Mesothelial cell of epicardium (in vitro differentiated cells): Measurements from ENCODE around the gene ETV3L. TPM values are rescaled to one million over a fixed set of nuclear protein-coding genes. Genes with fewer than 3 reads are reported as not detected.

Source experiments
- DNase-seq, 2 experiments: peaks; one replicate each; pipeline ENCODE4 v3.0.0; 2021; ENCODE audit warnings: low spot score in 2 of 2; ENCODE audit not compliant: unreplicated experiment in 2 of 2
- H3K27ac Mint-ChIP-seq: 2 replicates; pipeline ENCODE4 v1.8.0; 2021; ENCODE audit warnings: mixed read lengths
- H3K27me3 Mint-ChIP-seq: 2 replicates; pipeline ENCODE4 v1.8.0; 2021; ENCODE audit warnings: low read depth, mixed read lengths
- H3K36me3 Mint-ChIP-seq: 2 replicates; pipeline ENCODE4 v1.8.0; 2021; ENCODE audit warnings: mixed read lengths
- H3K4me1 Mint-ChIP-seq: 2 replicates; pipeline ENCODE4 v1.8.0; 2021; ENCODE audit warnings: mixed read lengths
- H3K4me3 Mint-ChIP-seq: 2 replicates; pipeline ENCODE4 v1.8.0; 2021; ENCODE audit warnings: mild to moderate bottlenecking, moderate library complexity, mixed read lengths
- H3K9me3 Mint-ChIP-seq: 2 replicates; pipeline ENCODE4 v1.8.0; 2021; ENCODE audit warnings: mixed read lengths
- total RNA-seq: library from RNA; stranded (reverse); gene quantifications from 3 replicates; pipeline ENCODE4 v1.2.1, GENCODE V29; 2021
- TF ChIP-seq, protein P1 (sequence below): fragments of 200-600 bp; sonication (generic); IDR thresholded peaks from one replicate; pipeline ENCODE4 v1.5.0; 2021; ENCODE audit warnings: antibody characterized with exemption; ENCODE audit not compliant: unreplicated experiment

Gene ETV3L
- total RNA-seq, 1 donor from 2014 or later: not detected

DNA sequence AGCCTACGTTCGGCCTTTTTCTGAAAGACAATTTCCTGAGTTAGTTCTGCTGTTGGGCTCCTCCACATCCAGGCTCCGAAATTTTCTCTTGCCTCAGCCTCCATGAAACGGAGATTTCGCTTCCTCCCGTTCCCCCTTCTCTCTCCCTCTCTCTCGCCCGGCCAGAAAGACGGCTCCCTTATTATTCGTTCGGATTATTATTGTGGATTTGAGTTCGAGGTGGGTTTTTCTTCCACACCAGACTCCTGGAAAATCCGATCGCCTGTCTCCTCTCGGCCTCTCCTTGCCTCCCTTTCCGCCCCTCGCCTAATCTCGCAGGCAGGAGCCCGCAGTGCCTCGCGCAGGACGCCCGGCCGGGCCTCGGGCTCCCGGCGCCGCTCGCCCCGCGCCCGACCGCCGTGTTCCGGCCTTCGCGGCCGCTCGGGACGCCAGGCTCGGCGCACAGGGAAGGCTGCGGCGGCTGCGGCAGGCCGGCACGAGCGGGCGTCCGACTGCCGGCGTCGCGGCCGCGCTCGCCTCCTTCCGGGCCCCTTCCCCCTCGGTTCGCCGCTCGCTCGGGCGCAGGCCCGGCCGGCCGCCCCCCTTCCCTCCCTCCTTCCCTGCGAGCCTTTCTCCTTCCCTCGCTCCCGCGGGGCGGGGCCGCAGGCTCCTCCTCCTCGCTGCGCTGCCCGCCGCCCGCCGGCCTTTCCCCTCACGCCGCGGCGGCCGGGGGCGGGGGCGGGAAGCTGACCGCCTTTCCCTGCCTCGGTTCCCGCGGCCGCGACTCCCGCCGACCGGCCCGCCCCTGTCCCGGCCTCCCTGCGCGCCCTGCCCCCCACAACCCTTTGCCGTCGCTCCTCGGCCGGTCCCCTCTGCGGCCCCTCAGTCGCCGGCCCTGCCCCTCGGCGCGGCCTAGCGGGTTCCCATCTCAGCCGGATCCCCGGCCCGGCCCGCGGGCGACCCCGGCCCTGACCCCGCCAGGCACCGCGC is 54.1 kb downstream of the ETV3L start, which contains the start of gene ARHGEF11:
Gene ARHGEF11 (minus strand): TSS at position 493 of the 969 bp plus-strand sequence. CDS start 1,412 bp downstream, outside the sequence.
- H3K4me3 Mint-ChIP-seq: peak within 1 kb of the TSS; percentile 95
- peak within 1 kb of the TSS; percentile 99 for H3K27ac Mint-ChIP-seq
- H3K9me3 Mint-ChIP-seq: no peaks in the 10 kb centered on the region
- H3K36me3 Mint-ChIP-seq: no peaks in the 10 kb centered on the region
- TF ChIP-seq, protein P1, sequence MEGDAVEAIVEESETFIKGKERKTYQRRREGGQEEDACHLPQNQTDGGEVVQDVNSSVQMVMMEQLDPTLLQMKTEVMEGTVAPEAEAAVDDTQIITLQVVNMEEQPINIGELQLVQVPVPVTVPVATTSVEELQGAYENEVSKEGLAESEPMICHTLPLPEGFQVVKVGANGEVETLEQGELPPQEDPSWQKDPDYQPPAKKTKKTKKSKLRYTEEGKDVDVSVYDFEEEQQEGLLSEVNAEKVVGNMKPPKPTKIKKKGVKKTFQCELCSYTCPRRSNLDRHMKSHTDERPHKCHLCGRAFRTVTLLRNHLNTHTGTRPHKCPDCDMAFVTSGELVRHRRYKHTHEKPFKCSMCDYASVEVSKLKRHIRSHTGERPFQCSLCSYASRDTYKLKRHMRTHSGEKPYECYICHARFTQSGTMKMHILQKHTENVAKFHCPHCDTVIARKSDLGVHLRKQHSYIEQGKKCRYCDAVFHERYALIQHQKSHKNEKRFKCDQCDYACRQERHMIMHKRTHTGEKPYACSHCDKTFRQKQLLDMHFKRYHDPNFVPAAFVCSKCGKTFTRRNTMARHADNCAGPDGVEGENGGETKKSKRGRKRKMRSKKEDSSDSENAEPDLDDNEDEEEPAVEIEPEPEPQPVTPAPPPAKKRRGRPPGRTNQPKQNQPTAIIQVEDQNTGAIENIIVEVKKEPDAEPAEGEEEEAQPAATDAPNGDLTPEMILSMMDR: no peak
- peaks cover 41% of the 10 kb centered on the region for H3K4me1 Mint-ChIP-seq
- DNase-seq: peak; percentile 82 to 90
- no peaks in the 10 kb centered on the region for H3K27me3 Mint-ChIP-seq

DNA sequence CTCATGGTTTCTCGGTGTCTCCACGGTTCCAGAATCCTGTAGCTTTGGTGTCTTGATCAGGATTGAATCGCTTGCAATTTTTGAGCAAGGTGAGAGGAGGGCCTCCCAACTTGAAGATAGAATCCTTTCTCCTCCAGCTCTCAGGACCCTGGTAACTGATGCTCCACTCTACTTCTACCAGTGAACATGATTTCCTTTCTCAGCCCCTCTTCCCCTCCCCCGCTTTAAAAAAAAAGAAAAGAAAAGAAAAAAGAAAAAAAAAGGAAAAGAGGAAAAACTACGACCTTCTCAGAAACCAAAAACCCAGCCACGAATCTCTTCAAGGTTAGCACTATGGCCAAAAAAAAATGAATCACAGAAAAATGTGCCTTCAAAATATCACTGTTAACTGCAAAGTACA is 55.3 kb downstream of the ETV3L start:
- H3K9me3 Mint-ChIP-seq: no peaks in the 10 kb centered on the region
- H3K4me3 Mint-ChIP-seq: peak overlapping the region; percentile 82
- H3K36me3 Mint-ChIP-seq: no peaks in the 10 kb centered on the region
- TF ChIP-seq, protein P1: no peak
- DNase-seq: no peak
- peaks cover 47% of the 10 kb centered on the region for H3K4me1 Mint-ChIP-seq
- peak overlapping the region; percentile 97 for H3K27ac Mint-ChIP-seq
- no peaks in the 10 kb centered on the region for H3K27me3 Mint-ChIP-seq

DNA sequence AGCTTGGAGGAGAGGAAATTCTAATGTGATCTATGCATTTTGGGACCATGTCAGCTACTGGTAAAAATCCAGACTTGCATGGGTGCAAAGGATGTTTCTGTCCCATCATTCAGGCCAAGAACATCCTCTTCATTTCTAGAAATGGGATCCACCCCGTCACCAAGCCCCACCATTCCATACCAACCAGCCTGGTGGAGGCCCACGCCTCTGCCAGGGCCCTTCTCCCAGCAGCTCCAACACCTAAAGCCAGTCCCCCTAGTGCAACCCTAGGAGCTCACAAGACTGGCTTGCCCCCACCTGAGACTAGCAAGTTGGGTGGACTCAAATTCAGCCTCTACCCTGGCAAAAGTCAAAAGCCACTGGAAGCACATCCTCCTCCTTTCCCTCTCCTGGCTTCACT is 55.9 kb downstream of the ETV3L start:
- Mint-ChIP-seq H3K36me3 (peaks cover 2% of the 10 kb centered on the region), H3K4me3 (peak overlapping the region; percentile 82), H3K27ac (peak overlapping the region; percentile 97), H3K27me3 (no peaks in the 10 kb centered on the region), H3K9me3 (no peaks in the 10 kb centered on the region), H3K4me1 (peaks cover 47% of the 10 kb centered on the region)
- no peak for DNase-seq
- TF ChIP-seq, protein P1: no peak

DNA sequence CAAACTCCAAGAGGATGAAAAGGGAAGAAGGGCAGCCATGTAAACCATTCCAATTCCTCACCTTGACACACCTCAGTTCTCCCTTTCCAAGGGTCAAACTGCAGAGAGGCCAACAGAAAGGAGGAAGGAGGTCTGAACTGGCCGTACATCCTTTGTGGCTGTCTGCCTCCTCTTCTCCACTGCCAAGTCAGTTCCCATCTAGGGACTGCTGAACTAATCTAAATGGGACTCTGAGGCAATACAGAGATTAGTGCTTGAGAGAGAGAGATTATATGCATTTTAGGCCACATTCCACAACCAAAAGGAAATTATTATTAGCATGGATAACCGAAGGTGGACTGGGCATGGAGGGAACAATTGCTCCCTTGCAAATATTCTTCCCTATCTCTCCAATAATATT is 56.8 kb downstream of the ETV3L start:
- Mint-ChIP-seq H3K27me3 (no peaks in the 10 kb centered on the region), H3K9me3 (no peaks in the 10 kb centered on the region), H3K4me1 (peaks cover 47% of the 10 kb centered on the region), H3K27ac (no peak overlapping the region), H3K36me3 (peaks cover 2% of the 10 kb centered on the region), H3K4me3 (peak overlapping the region; percentile 82)
- no peak for DNase-seq
- TF ChIP-seq, protein P1: no peak

Other genes starting within 250 kb of the ETV3L start
- 0.45 to 0.66 TPM (median 0.51 TPM) in 3 replicates for gene INSRR, start 240.7 kb downstream of the ETV3L start, total RNA-seq
- gene NTRK1, start 238.9 kb downstream of the ETV3L start, total RNA-seq: 1.2 to 1.3 TPM (median 1.3 TPM) in 3 replicates
- 13.8 to 16.1 TPM (median 15.7 TPM) in 3 replicates for gene PEAR1, start 206.1 kb downstream of the ETV3L start, total RNA-seq
- 0.11 to 0.34 TPM (median 0.13 TPM) in 3 replicates for gene LRRC71, start 179.2 kb downstream of the ETV3L start, total RNA-seq
- gene ARHGEF11, start 54.1 kb downstream of the ETV3L start, total RNA-seq: 48.2 to 52.5 TPM (median 52.3 TPM) in 3 replicates
- gene ETV3, start 38.6 kb upstream of the ETV3L start, total RNA-seq: 57.8 to 61.7 TPM (median 60.6 TPM) in 3 replicates